HepG2 (cell line): Measurements from ENCODE around the gene BASP1. TPM values are rescaled to one million over a fixed set of nuclear protein-coding genes. Genes with fewer than 3 reads are reported as not detected.

Experiments
- ATAC-seq: fragments of 200-7000 bp; cut with Tn5 transposase; 3 replicates; pipeline ENCODE4 v1.9.1; 2020; ENCODE audit warnings: mild to moderate bottlenecking, moderate library complexity
- BruUV-seq: library from RNA; stranded (reverse); fragments of 400-500 nt; replicated peaks from 2 replicates; lab custom pipeline; 2021; lab: Mats Ljungman, UMichigan
- CTCF ChIA-PET: fragments of 300-600 bp; formaldehyde crosslinking; extraction: SDS; loops from one replicate; lab custom pipeline; 2021; ENCODE audit warnings: low total read pairs, inconsistent platforms, low intra/inter-chr PET ratio; lab: Yijun Ruan, JAX
- POLR2A ChIA-PET: fragments of 350-600 bp; sonication (Branson Sonifier 250); formaldehyde crosslinking; loops from one replicate; lab custom pipeline; 2020; ENCODE audit warnings: antibody characterized with exemption, inconsistent platforms; lab: Yijun Ruan, JAX
- DNase-seq: peaks from one replicate; pipeline ENCODE4 v3.0.0-alpha.2; 2015; ENCODE audit warnings: low spot score
- FAIRE-seq: peaks from 3 replicates; lab custom pipeline; 2011; peaks lifted over from hg19 to GRCh38; lab: Jason Lieb, UNC
- H2AFZ ChIP-seq: one replicate; pipeline ENCODE4 v1.6.1; 2011; ENCODE audit warnings: low read length, inconsistent platforms
- H3K27ac ChIP-seq: fragments of 300-600 bp; 3 replicates; pipeline ENCODE4 v1.8.0; 2011; ENCODE audit warnings: mixed run types, mild to moderate bottlenecking, mixed read lengths, low read length, inconsistent platforms; ENCODE audit not compliant: insufficient read depth; ENCODE audit errors: extremely low read length
- H3K27me3 ChIP-seq, 2 experiments: fragments of 200-600 bp in 1 of 2; 2 replicates in 1 of 2; 3 replicates in 1 of 2; pipeline versions ENCODE4 v1.6.0 to v1.8.0; 2011; ENCODE audit warnings: low read length in 2 of 2, mild to moderate bottlenecking in 2 of 2, moderate library complexity in 2 of 2, inconsistent platforms in 1 of 2; ENCODE audit not compliant: insufficient read depth in 2 of 2, control insufficient read depth in 1 of 2
- H3K36me3 ChIP-seq, 2 experiments: fragments of 200-600 bp in 1 of 2; replicated peaks in 1 of 2; 2 replicates in 1 of 2; 3 replicates in 1 of 2; pipeline versions ENCODE4 v1.5.1 to v1.8.0; 2011; ENCODE audit warnings: low read length in 2 of 2, inconsistent platforms in 1 of 2; ENCODE audit not compliant: insufficient read depth in 2 of 2, control insufficient read depth in 1 of 2
- H3K4me1 ChIP-seq: 2 replicates; pipeline ENCODE4 v1.5.1; 2012; ENCODE audit warnings: low read length, inconsistent platforms; ENCODE audit not compliant: insufficient read depth
- H3K4me2 ChIP-seq: 2 replicates; pipeline ENCODE4 v1.6.0; 2011; ENCODE audit warnings: low read depth, low read length, inconsistent platforms
- H3K4me3 ChIP-seq, 3 experiments: fragments of 200-600 bp in 1 of 3; sonication (generic), shearing (Covaris generic) in 1 of 3; replicated peaks in 1 of 3; 2 replicates each; pipeline ENCODE4 v1.5.1; 2011 to 2016; ENCODE audit warnings: low read length in 3 of 3, inconsistent platforms in 2 of 3, low read depth in 2 of 3, mild to moderate bottlenecking in 2 of 3, control low read depth in 1 of 3, mixed read lengths in 1 of 3; ENCODE audit not compliant: insufficient read depth in 1 of 3
- H3K79me2 ChIP-seq: one replicate; pipeline ENCODE4 v1.6.1; 2011; ENCODE audit warnings: low read length, inconsistent platforms; ENCODE audit not compliant: insufficient read depth
- H3K9ac ChIP-seq: 2 replicates; pipeline ENCODE4 v1.6.0; 2011; ENCODE audit warnings: mild to moderate bottlenecking, low read depth, low read length, inconsistent platforms; ENCODE audit not compliant: insufficient read depth
- H3K9me3 ChIP-seq: 2 replicates; pipeline ENCODE4 v1.5.1; 2012; ENCODE audit warnings: mild to moderate bottlenecking, low read length
- H4K20me1 ChIP-seq: 2 replicates; pipeline ENCODE4 v1.6.0; 2011; ENCODE audit warnings: inconsistent platforms, mild to moderate bottlenecking, low read length, moderate library complexity; ENCODE audit not compliant: insufficient read depth
- BRCA1 ChIP-seq: sonication (generic); formaldehyde crosslinking; IDR thresholded peaks from 2 replicates; pipeline ENCODE4 v1.4.0; 2020; ENCODE audit warnings: missing genetic modification reagents
- GABPB1 ChIP-seq: IDR thresholded peaks from 2 replicates; pipeline ENCODE4 v1.6.1; 2016; ENCODE audit warnings: mild to moderate bottlenecking, missing genetic modification reagents, moderate library complexity, missing compliant biosample characterization
- HMG20B ChIP-seq: conservative IDR thresholded peaks from 2 replicates; pipeline ENCODE4 v1.6.1; 2016; ENCODE audit warnings: missing genetic modification reagents, missing compliant biosample characterization
- NAIF1 ChIP-seq: sonication (generic); formaldehyde crosslinking; IDR thresholded peaks from 2 replicates; pipeline ENCODE4 v1.5.0; 2020; ENCODE audit warnings: mild to moderate bottlenecking, missing genetic modification reagents, borderline replicate concordance
- TAF15 ChIP-seq: fragments of 200-400 bp; formaldehyde crosslinking; IDR thresholded peaks from one replicate; pipeline ENCODE4 v1.6.1; 2018; ENCODE audit warnings: mild to moderate bottlenecking, low read depth, low read length; ENCODE audit not compliant: poor library complexity, severe bottlenecking
- ZFP1 ChIP-seq: IDR thresholded peaks from 2 replicates; pipeline ENCODE4 v1.6.1; 2016
- ZNF20 ChIP-seq: sonication (generic); formaldehyde crosslinking; IDR thresholded peaks from 2 replicates; pipeline ENCODE4 v1.4.0; 2020; ENCODE audit warnings: mild to moderate bottlenecking, moderate library complexity, missing genetic modification reagents
- WGBS: methylation state at CpG from one replicate; pipeline ENCODE4 v1.1.6; 2017; ENCODE audit warnings: low lambda C conversion rate; 5-methylcytosine and 5-hydroxymethylcytosine counted together
- in situ Hi-C: cut with HindIII; loops from 2 replicates; pipeline ENCODE4 v1.10.0; 2017; ENCODE audit warnings: low pct_unique_long_range_greater_than_20kb; ENCODE audit not compliant: extremely low pct_ligation_motif_present
- intact Hi-C: fragments of 100-400 bp; cut with micrococcal nuclease; formaldehyde crosslinking; loops from one replicate; pipeline ENCODE4 v1.10.0; 2022; ENCODE audit not compliant: unreplicated experiment
- polyA plus RNA-seq, 8 experiments: library from polyadenylated mRNA; depleted of rRNA in 3 of 8; stranded (reverse) in 7 of 8; unstranded in 1 of 8; fragments of >200 nt; fragmentation: Illumina TruSeq in 4 of 8; extraction: Trizol in 4 of 8; gene quantifications; 2 replicates each; pipeline versions ENCODE4 v1.2.1 to v1.2.3, GENCODE V29; 2011 to 2016; ENCODE audit warnings: low read depth in 4 of 8, missing spikeins in 1 of 8, mixed read lengths in 1 of 8; ENCODE audit not compliant: insufficient read depth in 1 of 8
- total RNA-seq, 5 experiments: library from RNA; depleted of rRNA; stranded (reverse); fragments of >200 nt; fragmentation: Illumina TruSeq; extraction: Trizol; gene quantifications; 2 replicates each; pipeline ENCODE4 v1.2.3, GENCODE V29; 2016; ENCODE audit warnings: low read depth in 1 of 5
- TF ChIP-seq, protein P1 (sequence below): sonication (generic); formaldehyde crosslinking; IDR thresholded peaks from 2 replicates; pipeline ENCODE4 v1.8.1; 2023; ENCODE audit warnings: mild to moderate bottlenecking, missing genetic modification reagents
- TF ChIP-seq, protein P2 (sequence below): sonication (generic); formaldehyde crosslinking; IDR thresholded peaks from 2 replicates; pipeline ENCODE4 v1.5.1; 2020; ENCODE audit warnings: missing genetic modification reagents, mild to moderate bottlenecking, borderline replicate concordance

The BASP1 gene
- total and polyA plus RNA-seq, 2 of the 13 experiments (the other 11 are each of a cell fraction or from before 2014, with no cell fraction given), result 0.04 TPM; not detected in 1

DNA sequence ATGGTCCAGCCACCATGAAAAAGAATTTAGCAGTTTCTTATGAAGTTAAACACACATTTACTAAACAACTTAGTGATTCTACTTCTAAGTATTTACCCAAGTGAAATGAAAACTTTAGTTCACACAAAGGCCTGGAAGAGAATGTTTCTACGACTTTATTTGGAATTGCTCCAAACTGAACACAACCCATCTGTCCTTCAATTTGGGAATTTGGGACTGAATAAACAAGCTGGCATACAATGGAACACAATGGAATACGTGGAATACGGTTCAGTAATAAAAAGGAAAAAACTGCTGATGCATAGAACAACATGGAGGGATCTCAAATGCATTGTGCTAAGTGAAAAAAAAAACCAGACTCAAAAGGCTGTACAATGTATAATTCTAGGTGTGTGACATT, 44.6 kb upstream of the BASP1 start (continued):
- TF ChIP-seq, protein P1, sequence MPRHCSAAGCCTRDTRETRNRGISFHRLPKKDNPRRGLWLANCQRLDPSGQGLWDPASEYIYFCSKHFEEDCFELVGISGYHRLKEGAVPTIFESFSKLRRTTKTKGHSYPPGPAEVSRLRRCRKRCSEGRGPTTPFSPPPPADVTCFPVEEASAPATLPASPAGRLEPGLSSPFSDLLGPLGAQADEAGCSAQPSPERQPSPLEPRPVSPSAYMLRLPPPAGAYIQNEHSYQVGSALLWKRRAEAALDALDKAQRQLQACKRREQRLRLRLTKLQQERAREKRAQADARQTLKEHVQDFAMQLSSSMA, result no peak
- TF ChIP-seq BRCA1 (CRISPR knock-in tag) (no peak), TAF15 (no peak), ZFP1 (CRISPR knock-in tag) (no peak), HMG20B (CRISPR knock-in tag) (no peak), ZNF20 (CRISPR knock-in tag) (no peak)
- TF ChIP-seq, protein P2, sequence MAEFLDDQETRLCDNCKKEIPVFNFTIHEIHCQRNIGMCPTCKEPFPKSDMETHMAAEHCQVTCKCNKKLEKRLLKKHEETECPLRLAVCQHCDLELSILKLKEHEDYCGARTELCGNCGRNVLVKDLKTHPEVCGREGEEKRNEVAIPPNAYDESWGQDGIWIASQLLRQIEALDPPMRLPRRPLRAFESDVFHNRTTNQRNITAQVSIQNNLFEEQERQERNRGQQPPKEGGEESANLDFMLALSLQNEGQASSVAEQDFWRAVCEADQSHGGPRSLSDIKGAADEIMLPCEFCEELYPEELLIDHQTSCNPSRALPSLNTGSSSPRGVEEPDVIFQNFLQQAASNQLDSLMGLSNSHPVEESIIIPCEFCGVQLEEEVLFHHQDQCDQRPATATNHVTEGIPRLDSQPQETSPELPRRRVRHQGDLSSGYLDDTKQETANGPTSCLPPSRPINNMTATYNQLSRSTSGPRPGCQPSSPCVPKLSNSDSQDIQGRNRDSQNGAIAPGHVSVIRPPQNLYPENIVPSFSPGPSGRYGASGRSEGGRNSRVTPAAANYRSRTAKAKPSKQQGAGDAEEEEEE (CRISPR knock-in tag), result no peak

DNA sequence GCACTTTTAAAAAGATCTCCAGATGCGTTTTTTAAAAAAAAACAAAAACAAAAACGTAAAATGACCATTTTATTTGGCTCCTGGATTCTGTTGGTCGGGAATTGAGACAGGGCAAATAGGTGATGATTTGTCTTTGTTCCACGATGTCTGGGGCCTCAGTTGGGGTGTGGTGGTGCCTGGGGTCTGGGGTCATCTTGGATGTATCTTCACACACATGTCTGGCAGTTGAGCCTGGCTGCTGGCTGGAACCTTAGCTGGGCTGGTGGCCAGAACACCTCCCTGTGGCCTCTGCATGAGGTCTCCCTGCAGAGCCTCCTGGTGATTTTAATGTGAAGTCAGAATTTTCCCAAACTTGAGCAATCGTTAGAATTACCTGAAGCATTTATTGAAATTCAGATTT, 42.5 kb upstream of the BASP1 start:
- BruUV-seq, result no TSS peak
- H3K9ac ChIP-seq, result no peak overlapping the region
- POLR2A ChIA-PET, result no interaction called here

More for the DNA sequence above, 42.5 kb upstream of the BASP1 start:
- H3K4me1 ChIP-seq, result peaks cover 7% of the 10 kb centered on the region
- H3K36me3 ChIP-seq, result no peaks in the 10 kb centered on the region
- H2AFZ ChIP-seq, result no peak overlapping the region
- H4K20me1 ChIP-seq, result no peaks in the 10 kb centered on the region
- FAIRE-seq, result no peak
- H3K4me2 ChIP-seq, result no peak overlapping the region
- in situ Hi-C loops, result no loop called here
- H3K27ac ChIP-seq, result no peak overlapping the region
- no peaks in the 10 kb centered on the region for H3K27me3 ChIP-seq
- H3K9me3 ChIP-seq, result no peaks in the 10 kb centered on the region
- 38% methylated on average over 5 of the region's 5 CpGs for WGBS
- intact Hi-C loops, result no loop called here
- H3K4me3 ChIP-seq, result no peak overlapping the region
- TF ChIP-seq NAIF1, result no peak
- TF ChIP-seq GABPB1 (CRISPR knock-in tag), result no peak
- no peak for ATAC-seq
- CTCF ChIA-PET, result no interaction called here
- DNase-seq, result no peak
- H3K79me2 ChIP-seq, result no peaks in the 10 kb centered on the region
